ENCODE data around the gene SMAD5.

The SMAD5 gene

GRCh38 chr5:136101884-136102283 lies 30.8 kb upstream of the SMAD5 start:
- no peak for TF ChIP-seq POLR2A (IDR thresholded peaks at IDR 0.05; ENCODE audit: low read depth, low read length)
- TF ChIP-seq TAF1 (IDR thresholded peaks at IDR 0.05; ENCODE audit: borderline replicate concordance, low read depth, low read length), result no peak
- TF ChIP-seq POLR2AphosphoS5 (IDR thresholded peaks at IDR 0.05; ENCODE audit: low read depth, low read length), result no peak
- FAIRE-seq (no peak), DNase-seq (ENCODE audit: insufficient read length) (no peak)

GRCh38 chr5:136103118-136103517 lies 29.5 kb upstream of the SMAD5 start:
- FAIRE-seq, result no peak
- DNase-seq (ENCODE audit: insufficient read length), result no peak
- TF ChIP-seq POLR2AphosphoS5 (IDR thresholded peaks at IDR 0.05; ENCODE audit: low read depth, low read length), result no peak

GRCh38 chr5:136104306-136104965 lies 28.2 kb upstream of the SMAD5 start:
- FAIRE-seq (peak; percentile 9), DNase-seq (ENCODE audit: insufficient read length) (no peak)
- TF ChIP-seq TAF1 (IDR thresholded peaks at IDR 0.05; ENCODE audit: borderline replicate concordance, low read depth, low read length) (no peak), POLR2A (IDR thresholded peaks at IDR 0.05; ENCODE audit: low read depth, low read length) (no peak), POLR2AphosphoS5 (IDR thresholded peaks at IDR 0.05; ENCODE audit: low read depth, low read length) (no peak)

- no peak for TF ChIP-seq TAF1 (IDR thresholded peaks at IDR 0.05; ENCODE audit: borderline replicate concordance, low read depth, low read length)
- no peak for TF ChIP-seq POLR2AphosphoS5 (IDR thresholded peaks at IDR 0.05; ENCODE audit: low read depth, low read length)
- TF ChIP-seq POLR2A (IDR thresholded peaks at IDR 0.05; ENCODE audit: low read depth, low read length), result no peak
- FAIRE-seq, result peak; percentile 44
- DNase-seq (ENCODE audit: insufficient read length), result no peak
Observed at GRCh38 chr5:136106351-136107031, 26.2 kb upstream of the SMAD5 start.

- TF ChIP-seq POLR2AphosphoS5 (IDR thresholded peaks at IDR 0.05; ENCODE audit: low read depth, low read length) (no peak), POLR2A (IDR thresholded peaks at IDR 0.05; ENCODE audit: low read depth, low read length) (no peak), TAF1 (IDR thresholded peaks at IDR 0.05; ENCODE audit: borderline replicate concordance, low read depth, low read length) (no peak)
- DNase-seq (ENCODE audit: insufficient read length) (no peak), FAIRE-seq (peak; percentile 82)
Observed at GRCh38 chr5:136108180-136108611, 24.4 kb upstream of the SMAD5 start.

- no peak for DNase-seq (ENCODE audit: insufficient read length)
- no peak for FAIRE-seq
- TF ChIP-seq TAF1 (IDR thresholded peaks at IDR 0.05; ENCODE audit: borderline replicate concordance, low read depth, low read length) (no peak), POLR2AphosphoS5 (IDR thresholded peaks at IDR 0.05; ENCODE audit: low read depth, low read length) (no peak), POLR2A (IDR thresholded peaks at IDR 0.05; ENCODE audit: low read depth, low read length) (no peak)
Observed at GRCh38 chr5:136108766-136109165, 23.9 kb upstream of the SMAD5 start.

- FAIRE-seq (no peak), DNase-seq (ENCODE audit: insufficient read length) (no peak)
- TF ChIP-seq POLR2AphosphoS5 (IDR thresholded peaks at IDR 0.05; ENCODE audit: low read depth, low read length) (no peak), TAF1 (IDR thresholded peaks at IDR 0.05; ENCODE audit: borderline replicate concordance, low read depth, low read length) (no peak), POLR2A (IDR thresholded peaks at IDR 0.05; ENCODE audit: low read depth, low read length) (no peak)
Observed at GRCh38 chr5:136109453-136110135, 23.1 kb upstream of the SMAD5 start.

- FAIRE-seq, result no peak
- no peak for TF ChIP-seq TAF1 (IDR thresholded peaks at IDR 0.05; ENCODE audit: borderline replicate concordance, low read depth, low read length)
- TF ChIP-seq POLR2A (IDR thresholded peaks at IDR 0.05; ENCODE audit: low read depth, low read length), result no peak
- no peak for TF ChIP-seq POLR2AphosphoS5 (IDR thresholded peaks at IDR 0.05; ENCODE audit: low read depth, low read length)
- no peak for DNase-seq (ENCODE audit: insufficient read length)
Observed at GRCh38 chr5:136113606-136114005, 19.0 kb upstream of the SMAD5 start.

- DNase-seq (ENCODE audit: insufficient read length) (no peak), FAIRE-seq (no peak)
- TF ChIP-seq POLR2AphosphoS5 (IDR thresholded peaks at IDR 0.05; ENCODE audit: low read depth, low read length) (no peak), POLR2A (IDR thresholded peaks at IDR 0.05; ENCODE audit: low read depth, low read length) (no peak), TAF1 (IDR thresholded peaks at IDR 0.05; ENCODE audit: borderline replicate concordance, low read depth, low read length) (no peak)
Observed at GRCh38 chr5:136114414-136115125, 18.1 kb upstream of the SMAD5 start.

- TF ChIP-seq POLR2A (IDR thresholded peaks at IDR 0.05; ENCODE audit: low read depth, low read length), result no peak
- no peak for TF ChIP-seq POLR2AphosphoS5 (IDR thresholded peaks at IDR 0.05; ENCODE audit: low read depth, low read length)
- TF ChIP-seq TAF1 (IDR thresholded peaks at IDR 0.05; ENCODE audit: borderline replicate concordance, low read depth, low read length), result no peak
- DNase-seq (ENCODE audit: insufficient read length) (no peak), FAIRE-seq (no peak)
Observed at GRCh38 chr5:136115183-136115865, 17.3 kb upstream of the SMAD5 start.

- no peak for TF ChIP-seq POLR2A (IDR thresholded peaks at IDR 0.05; ENCODE audit: low read depth, low read length)
- TF ChIP-seq POLR2AphosphoS5 (IDR thresholded peaks at IDR 0.05; ENCODE audit: low read depth, low read length), result no peak
- TF ChIP-seq TAF1 (IDR thresholded peaks at IDR 0.05; ENCODE audit: borderline replicate concordance, low read depth, low read length), result no peak
- FAIRE-seq (no peak), DNase-seq (ENCODE audit: insufficient read length) (no peak)
Observed at GRCh38 chr5:136120529-136120928, 12.1 kb upstream of the SMAD5 start.
